GM23338 (cell line): ENCODE measurements around the gene ST8SIA4. TPM values are rescaled to one million over a fixed set of nuclear protein-coding genes. Genes with fewer than 3 reads are reported as not detected.

Experiments used
- ATAC-seq: fragments of 200-7000 bp; cut with Tn5 transposase; 3 replicates; pipeline ENCODE4 v1.9.1; 2020
- DNase-seq: peaks from one replicate; pipeline ENCODE4 v3.0.0-alpha.2; 2015; ENCODE audit warnings: low spot score
- H2AFZ ChIP-seq: fragments of 200-600 bp; sonication (generic); 2 replicates; pipeline ENCODE4 v1.8.0; 2016; ENCODE audit warnings: antibody characterized with exemption, mild to moderate bottlenecking, moderate library complexity
- H3F3A ChIP-seq: fragments of 200-600 bp; sonication (generic); replicated peaks from 2 replicates; pipeline ENCODE4 v1.8.0; 2017; ENCODE audit warnings: antibody characterized with exemption, mixed run types, low read depth
- H3K27ac ChIP-seq: fragments of 200-600 bp; sonication (generic); 2 replicates; pipeline ENCODE4 v1.6.1; 2016; ENCODE audit warnings: low read depth
- H3K27me3 ChIP-seq: fragments of 200-600 bp; sonication (generic); 2 replicates; pipeline ENCODE4 v1.8.0; 2016; ENCODE audit warnings: mild to moderate bottlenecking, mixed run types, moderate library complexity; ENCODE audit not compliant: insufficient read depth
- H3K36me3 ChIP-seq: fragments of 200-600 bp; sonication (generic); 2 replicates; pipeline ENCODE4 v1.8.0; 2016; ENCODE audit warnings: mild to moderate bottlenecking; ENCODE audit not compliant: insufficient read depth
- H3K4me1 ChIP-seq: fragments of 200-600 bp; sonication (generic); 2 replicates; pipeline ENCODE4 v1.8.0; 2016; ENCODE audit warnings: mild to moderate bottlenecking, moderate library complexity; ENCODE audit not compliant: insufficient read depth
- H3K4me2 ChIP-seq: fragments of 200-600 bp; sonication (generic); 2 replicates; pipeline ENCODE4 v1.7.1; 2017; ENCODE audit warnings: mixed run types
- H3K4me3 ChIP-seq: fragments of 200-600 bp; sonication (generic); 2 replicates; pipeline ENCODE4 v1.6.1; 2016; ENCODE audit warnings: mixed run types
- H3K79me2 ChIP-seq: fragments of 200-600 bp; sonication (generic); replicated peaks from 2 replicates; pipeline ENCODE4 v1.8.0; 2017; ENCODE audit warnings: mild to moderate bottlenecking; ENCODE audit not compliant: insufficient read depth
- H3K9me2 ChIP-seq: fragments of 200-600 bp; sonication (generic); 2 replicates; pipeline ENCODE4 v1.8.0; 2017; ENCODE audit not compliant: insufficient read depth
- H4K20me1 ChIP-seq: fragments of 200-600 bp; sonication (generic); replicated peaks from 2 replicates; pipeline ENCODE4 v1.8.0; 2017; ENCODE audit warnings: mild to moderate bottlenecking; ENCODE audit not compliant: insufficient read depth
- H3K27ac Mint-ChIP-seq: 2 replicates; pipeline ENCODE4 v1.8.0; 2020; ENCODE audit warnings: inconsistent platforms, mild to moderate bottlenecking, moderate library complexity, mixed read lengths
- H3K27me3 Mint-ChIP-seq: 3 replicates; pipeline ENCODE4 v1.8.0; 2022; ENCODE audit warnings: low read depth, mild to moderate bottlenecking, moderate library complexity, mixed read lengths, inconsistent platforms; ENCODE audit not compliant: insufficient read depth, poor library complexity
- H3K36me3 Mint-ChIP-seq: 3 replicates; pipeline ENCODE4 v1.8.0; 2021; ENCODE audit warnings: low read depth, mild to moderate bottlenecking, inconsistent platforms, moderate library complexity, mixed read lengths
- H3K4me1 Mint-ChIP-seq: 3 replicates; pipeline ENCODE4 v1.8.0; 2020; ENCODE audit warnings: mild to moderate bottlenecking, inconsistent platforms, mixed read lengths
- H3K4me3 Mint-ChIP-seq: 3 replicates; pipeline ENCODE4 v1.8.0; 2021; ENCODE audit warnings: moderate library complexity, mild to moderate bottlenecking, inconsistent platforms, mixed read lengths
- H3K9me3 Mint-ChIP-seq: 3 replicates; pipeline ENCODE4 v1.8.0; 2020; ENCODE audit warnings: moderate library complexity, mild to moderate bottlenecking, inconsistent platforms, mixed read lengths
- CREB1 ChIP-seq: fragments of 250-450 bp; sonication (Bioruptor Pico); IDR thresholded peaks from 2 replicates; pipeline ENCODE4 v1.5.0; 2020; ENCODE audit warnings: low read depth, mild to moderate bottlenecking, moderate library complexity
- EZH2 ChIP-seq: fragments of 200-600 bp; sonication (generic); IDR thresholded peaks from one replicate; pipeline ENCODE4 v1.8.0; 2017; ENCODE audit warnings: antibody characterized with exemption, mild to moderate bottlenecking, low read depth; ENCODE audit not compliant: unreplicated experiment
- polyA plus RNA-seq: library from polyadenylated mRNA; unstranded; fragments of >200 nt; fragmentation: Nextera tagmentation; extraction: Ambion mirVana; gene quantifications from 2 replicates; pipeline ENCODE4 v1.2.1, GENCODE V29; 2016
- total RNA-seq: library from RNA; depleted of rRNA; stranded (reverse); fragments of >200 nt; shearing (Covaris generic); gene quantifications from 2 replicates; pipeline ENCODE4 v1.2.3, GENCODE V29; 2014
- TF ChIP-seq, protein P1 (sequence below): fragments of 250-450 bp; sonication (Bioruptor Pico); IDR thresholded peaks from 2 replicates; pipeline ENCODE4 v1.5.0; 2020; ENCODE audit warnings: mild to moderate bottlenecking, moderate library complexity
- TF ChIP-seq, protein P2 (sequence below): IDR thresholded peaks from 2 replicates; pipeline ENCODE4 v1.6.1; 2016; ENCODE audit warnings: antibody characterized with exemption

The ST8SIA4 gene
- total and polyA plus RNA-seq, 2 experiments from 2014 or later = 0.11 to 0.28 TPM

DNA sequence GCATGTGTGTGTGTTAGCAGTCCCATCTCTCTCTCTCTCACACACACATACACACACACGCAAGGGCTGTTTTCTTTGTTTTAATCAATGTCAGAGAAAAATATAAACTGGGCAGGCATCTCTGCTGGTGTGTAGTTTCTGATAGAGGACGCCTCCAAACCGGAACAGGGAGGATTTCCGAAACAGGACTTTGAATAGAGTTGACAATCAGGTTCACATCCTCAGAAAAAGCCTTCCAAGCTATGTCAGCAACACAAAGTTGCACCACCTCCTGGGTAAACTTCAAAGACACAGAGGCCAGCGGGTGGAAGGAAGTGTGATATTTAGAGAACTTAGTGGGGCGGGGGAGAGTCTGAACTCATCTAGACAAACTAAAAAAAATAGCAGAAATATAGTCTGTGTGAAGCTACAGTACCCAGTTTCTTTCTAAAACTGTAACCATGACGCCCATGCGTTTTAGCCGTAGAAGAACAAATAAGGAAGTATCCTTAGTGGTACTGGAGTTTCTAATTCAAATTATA is 1.2 kb downstream of the ST8SIA4 start (continued):
- TF ChIP-seq, protein P1, sequence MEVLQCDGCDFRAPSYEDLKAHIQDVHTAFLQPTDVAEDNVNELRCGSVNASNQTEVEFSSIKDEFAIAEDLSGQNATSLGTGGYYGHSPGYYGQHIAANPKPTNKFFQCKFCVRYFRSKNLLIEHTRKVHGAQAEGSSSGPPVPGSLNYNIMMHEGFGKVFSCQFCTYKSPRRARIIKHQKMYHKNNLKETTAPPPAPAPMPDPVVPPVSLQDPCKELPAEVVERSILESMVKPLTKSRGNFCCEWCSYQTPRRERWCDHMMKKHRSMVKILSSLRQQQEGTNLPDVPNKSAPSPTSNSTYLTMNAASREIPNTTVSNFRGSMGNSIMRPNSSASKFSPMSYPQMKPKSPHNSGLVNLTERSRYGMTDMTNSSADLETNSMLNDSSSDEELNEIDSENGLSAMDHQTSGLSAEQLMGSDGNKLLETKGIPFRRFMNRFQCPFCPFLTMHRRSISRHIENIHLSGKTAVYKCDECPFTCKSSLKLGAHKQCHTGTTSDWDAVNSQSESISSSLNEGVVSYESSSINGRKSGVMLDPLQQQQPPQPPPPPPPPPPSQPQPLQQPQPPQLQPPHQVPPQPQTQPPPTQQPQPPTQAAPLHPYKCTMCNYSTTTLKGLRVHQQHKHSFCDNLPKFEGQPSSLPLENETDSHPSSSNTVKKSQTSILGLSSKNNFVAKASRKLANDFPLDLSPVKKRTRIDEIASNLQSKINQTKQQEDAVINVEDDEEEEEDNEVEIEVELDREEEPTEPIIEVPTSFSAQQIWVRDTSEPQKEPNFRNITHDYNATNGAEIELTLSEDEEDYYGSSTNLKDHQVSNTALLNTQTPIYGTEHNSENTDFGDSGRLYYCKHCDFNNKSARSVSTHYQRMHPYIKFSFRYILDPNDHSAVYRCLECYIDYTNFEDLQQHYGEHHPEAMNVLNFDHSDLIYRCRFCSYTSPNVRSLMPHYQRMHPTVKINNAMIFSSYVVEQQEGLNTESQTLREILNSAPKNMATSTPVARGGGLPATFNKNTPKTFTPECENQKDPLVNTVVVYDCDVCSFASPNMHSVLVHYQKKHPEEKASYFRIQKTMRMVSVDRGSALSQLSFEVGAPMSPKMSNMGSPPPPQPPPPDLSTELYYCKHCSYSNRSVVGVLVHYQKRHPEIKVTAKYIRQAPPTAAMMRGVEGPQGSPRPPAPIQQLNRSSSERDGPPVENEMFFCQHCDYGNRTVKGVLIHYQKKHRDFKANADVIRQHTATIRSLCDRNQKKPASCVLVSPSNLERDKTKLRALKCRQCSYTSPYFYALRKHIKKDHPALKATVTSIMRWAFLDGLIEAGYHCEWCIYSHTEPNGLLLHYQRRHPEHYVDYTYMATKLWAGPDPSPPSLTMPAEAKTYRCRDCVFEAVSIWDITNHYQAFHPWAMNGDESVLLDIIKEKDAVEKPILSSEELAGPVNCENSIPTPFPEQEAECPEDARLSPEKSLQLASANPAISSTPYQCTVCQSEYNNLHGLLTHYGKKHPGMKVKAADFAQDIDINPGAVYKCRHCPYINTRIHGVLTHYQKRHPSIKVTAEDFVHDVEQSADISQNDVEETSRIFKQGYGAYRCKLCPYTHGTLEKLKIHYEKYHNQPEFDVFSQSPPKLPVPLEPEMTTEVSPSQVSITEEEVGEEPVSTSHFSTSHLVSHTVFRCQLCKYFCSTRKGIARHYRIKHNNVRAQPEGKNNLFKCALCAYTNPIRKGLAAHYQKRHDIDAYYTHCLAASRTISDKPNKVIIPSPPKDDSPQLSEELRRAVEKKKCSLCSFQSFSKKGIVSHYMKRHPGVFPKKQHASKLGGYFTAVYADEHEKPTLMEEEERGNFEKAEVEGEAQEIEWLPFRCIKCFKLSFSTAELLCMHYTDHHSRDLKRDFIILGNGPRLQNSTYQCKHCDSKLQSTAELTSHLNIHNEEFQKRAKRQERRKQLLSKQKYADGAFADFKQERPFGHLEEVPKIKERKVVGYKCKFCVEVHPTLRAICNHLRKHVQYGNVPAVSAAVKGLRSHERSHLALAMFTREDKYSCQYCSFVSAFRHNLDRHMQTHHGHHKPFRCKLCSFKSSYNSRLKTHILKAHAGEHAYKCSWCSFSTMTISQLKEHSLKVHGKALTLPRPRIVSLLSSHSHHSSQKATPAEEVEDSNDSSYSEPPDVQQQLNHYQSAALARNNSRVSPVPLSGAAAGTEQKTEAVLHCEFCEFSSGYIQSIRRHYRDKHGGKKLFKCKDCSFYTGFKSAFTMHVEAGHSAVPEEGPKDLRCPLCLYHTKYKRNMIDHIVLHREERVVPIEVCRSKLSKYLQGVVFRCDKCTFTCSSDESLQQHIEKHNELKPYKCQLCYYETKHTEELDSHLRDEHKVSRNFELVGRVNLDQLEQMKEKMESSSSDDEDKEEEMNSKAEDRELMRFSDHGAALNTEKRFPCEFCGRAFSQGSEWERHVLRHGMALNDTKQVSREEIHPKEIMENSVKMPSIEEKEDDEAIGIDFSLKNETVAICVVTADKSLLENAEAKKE (CRISPR knock-in tag) = no peak
- TF ChIP-seq, protein P2, sequence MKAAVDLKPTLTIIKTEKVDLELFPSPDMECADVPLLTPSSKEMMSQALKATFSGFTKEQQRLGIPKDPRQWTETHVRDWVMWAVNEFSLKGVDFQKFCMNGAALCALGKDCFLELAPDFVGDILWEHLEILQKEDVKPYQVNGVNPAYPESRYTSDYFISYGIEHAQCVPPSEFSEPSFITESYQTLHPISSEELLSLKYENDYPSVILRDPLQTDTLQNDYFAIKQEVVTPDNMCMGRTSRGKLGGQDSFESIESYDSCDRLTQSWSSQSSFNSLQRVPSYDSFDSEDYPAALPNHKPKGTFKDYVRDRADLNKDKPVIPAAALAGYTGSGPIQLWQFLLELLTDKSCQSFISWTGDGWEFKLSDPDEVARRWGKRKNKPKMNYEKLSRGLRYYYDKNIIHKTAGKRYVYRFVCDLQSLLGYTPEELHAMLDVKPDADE = no peak
- TF ChIP-seq CREB1 (CRISPR knock-in tag) = no peak

DNA sequence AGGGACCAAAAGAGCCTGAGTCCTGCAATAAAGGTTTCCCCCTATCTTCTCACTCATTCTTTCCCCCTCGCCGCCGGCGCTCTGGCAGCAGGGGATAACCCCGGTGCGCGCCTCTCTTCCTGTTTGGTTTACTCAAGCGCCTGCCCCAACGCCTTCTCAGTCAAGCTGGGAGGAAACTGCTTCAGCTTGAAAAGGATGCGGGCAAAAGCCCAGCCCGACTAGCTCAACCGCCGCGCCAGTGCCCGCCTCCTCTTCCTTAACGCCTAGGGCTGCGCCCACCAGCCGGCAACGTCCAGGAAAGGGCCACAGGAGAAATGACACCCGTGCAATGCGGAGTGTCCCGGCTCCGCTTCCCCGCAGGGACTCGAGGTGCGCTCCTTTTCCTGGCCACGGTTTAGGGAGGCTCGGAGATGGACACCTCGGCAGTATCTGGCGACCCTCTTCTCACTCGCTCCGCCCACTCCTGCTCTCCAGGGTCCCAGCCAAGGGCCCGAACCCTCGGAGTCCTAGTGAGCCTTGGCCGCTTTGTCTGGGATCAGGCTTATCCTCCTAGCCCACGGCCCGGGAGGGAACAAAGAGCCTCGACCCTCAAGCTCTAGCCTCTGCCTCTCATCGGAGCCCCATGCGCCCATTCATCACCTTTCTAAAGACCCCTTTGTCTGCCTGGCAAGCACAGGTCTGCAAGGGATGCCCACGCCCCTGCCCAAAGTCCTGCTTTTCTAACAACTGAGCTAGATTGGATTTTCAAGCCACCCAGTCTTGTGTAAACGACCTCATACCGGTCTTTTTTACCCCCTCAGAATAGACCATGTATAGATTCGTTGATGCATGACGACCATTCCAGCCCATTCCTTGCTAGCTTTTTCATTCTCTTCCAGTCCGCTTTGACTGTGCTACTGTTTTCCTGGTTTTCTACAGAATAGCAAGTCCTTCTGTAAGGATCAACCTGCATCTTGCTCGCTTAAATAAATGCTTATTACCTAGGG is 2.0 kb downstream of the ST8SIA4 start:
- H3F3A ChIP-seq = no peaks in the 10 kb centered on the region
- Mint-ChIP-seq H3K27ac (no peak overlapping the region), H3K9me3 (no peaks in the 10 kb centered on the region), H3K36me3 (no peaks in the 10 kb centered on the region), H3K4me1 (peaks cover 32% of the 10 kb centered on the region), H3K27me3 (peaks cover 50% of the 10 kb centered on the region), H3K4me3 (peak overlapping the region; percentile 86)
- no peaks in the 10 kb centered on the region for H3K36me3 ChIP-seq
- H3K27me3 ChIP-seq = peaks cover 73% of the 10 kb centered on the region
- no peaks in the 10 kb centered on the region for H3K79me2 ChIP-seq
- H4K20me1 ChIP-seq = no peaks in the 10 kb centered on the region; the same call in 1 of the 2 replicates
- no peak overlapping the region for H3K27ac ChIP-seq
- peak; percentile 45 for TF ChIP-seq EZH2
- TF ChIP-seq, protein P1 (CRISPR knock-in tag) = no peak
- ATAC-seq (peak; percentile 59), DNase-seq (peak; percentile 88)
- H3K4me2 ChIP-seq = peak overlapping the region; percentile 97
- H3K4me3 ChIP-seq = peak overlapping the region; percentile 73
- H2AFZ ChIP-seq = peak overlapping the region; percentile 96
- peaks cover 20% of the 10 kb centered on the region for H3K4me1 ChIP-seq
- no peaks in the 10 kb centered on the region for H3K9me2 ChIP-seq
